ENCODE results near the gene HNRNPAB.

HNRNPAB gene

DNA sequence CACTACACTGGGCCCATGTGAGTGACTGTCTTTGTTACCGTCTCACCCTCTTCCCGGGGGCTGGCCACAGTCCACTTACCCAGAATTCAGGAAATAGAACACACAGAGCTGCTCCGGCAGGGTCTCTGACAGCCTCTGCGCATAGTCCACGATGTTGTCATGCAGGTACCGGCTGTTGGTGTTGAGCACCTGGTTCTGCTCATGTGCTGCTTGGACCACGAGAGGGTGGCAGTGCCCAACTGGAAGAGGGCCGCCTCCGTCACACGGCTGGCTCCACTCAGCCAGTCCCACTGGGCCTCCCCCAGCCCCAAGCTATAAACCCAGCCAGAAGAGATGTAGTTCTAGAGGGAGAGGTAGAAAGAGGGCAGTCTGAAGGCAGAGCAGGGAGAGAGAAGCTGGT, 25.5 kb downstream of the HNRNPAB start:
- ATAC-seq: no peak
- H3K4me3 Mint-ChIP-seq: peak overlapping the region; percentile 69 to 86
- H3K4me1 Mint-ChIP-seq: peaks cover 69% of the 10 kb centered on the region

DNA sequence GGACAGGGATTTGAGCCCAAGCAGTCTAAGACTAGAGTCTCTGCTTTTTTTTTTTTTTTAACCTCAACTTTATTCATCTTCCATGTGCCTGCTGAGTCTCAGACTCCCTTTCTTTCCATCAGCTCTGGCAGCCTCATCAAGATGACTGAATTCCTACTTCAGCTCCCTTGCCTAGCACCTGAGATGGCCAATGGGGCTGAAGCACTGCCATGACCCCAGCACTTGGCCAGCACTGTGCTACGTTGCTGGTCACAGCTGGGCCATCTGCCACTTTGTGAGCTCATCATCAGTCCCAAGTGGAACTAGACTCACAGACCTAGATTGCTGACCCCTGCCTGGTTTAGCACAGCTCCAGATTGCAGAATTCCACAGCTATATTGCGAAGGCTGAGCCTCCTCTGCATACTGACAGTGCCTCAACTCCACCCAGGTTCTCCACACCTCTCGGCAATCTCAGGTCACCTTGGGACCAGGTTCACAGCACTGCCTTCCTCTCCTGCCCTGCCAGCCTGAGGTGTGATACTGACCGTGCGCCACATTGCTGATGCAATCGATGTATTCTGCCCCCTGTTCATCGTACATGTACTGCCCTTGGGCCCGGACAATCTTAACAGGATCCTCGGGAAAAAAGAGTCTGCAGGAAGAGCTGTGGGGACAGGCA, 26.7 kb downstream of the HNRNPAB start:
- Mint-ChIP-seq H3K4me1 (peaks cover 78% of the 10 kb centered on the region), H3K4me3 (peak overlapping the region; percentile 86 to 88), H3K27ac (peak overlapping the region; percentile 91 to 94)

More for the DNA sequence above, 25.5 kb downstream of the HNRNPAB start:
- Mint-ChIP-seq H3K27ac (peak overlapping the region; percentile 57 to 62), H3K9me3 (no peaks in the 10 kb centered on the region), H3K27me3 (no peaks in the 10 kb centered on the region)
- no peak for DNase-seq

DNA sequence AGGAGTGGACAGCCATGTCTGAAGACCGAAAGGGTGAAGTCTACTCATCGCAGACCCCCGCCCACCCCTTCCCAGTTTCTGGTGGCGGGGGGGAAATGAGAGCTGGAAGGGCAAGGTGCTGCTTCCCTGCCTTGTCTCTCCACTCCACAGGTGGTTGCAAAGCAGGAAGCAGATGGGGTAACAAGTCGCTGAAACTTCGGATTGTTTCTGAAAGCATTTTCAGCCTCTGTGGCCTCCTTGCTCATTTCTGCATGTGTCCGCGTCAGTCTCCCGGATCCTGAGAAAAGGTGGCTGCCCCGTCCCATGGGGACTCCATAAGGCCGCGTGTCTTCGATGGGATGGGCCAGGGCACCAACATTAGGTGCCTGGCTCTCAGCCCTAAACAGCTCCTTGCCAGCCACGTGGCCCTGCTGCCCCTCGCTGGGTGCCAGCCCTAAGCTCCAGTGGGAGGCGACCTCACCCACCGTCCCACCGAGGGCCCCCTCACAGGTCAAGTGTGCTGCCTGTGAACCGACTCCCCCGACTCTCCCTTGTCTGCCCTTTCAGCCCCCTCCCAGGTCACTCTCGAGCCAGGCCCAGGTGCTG, 27.3 kb downstream of the HNRNPAB start:
- H3K27me3 Mint-ChIP-seq: no peaks in the 10 kb centered on the region
- H3K27ac Mint-ChIP-seq: peak overlapping the region; percentile 91 to 94
- no peak for DNase-seq
- no peaks in the 10 kb centered on the region for H3K9me3 Mint-ChIP-seq
- H3K4me1 Mint-ChIP-seq: peaks cover 84% of the 10 kb centered on the region
- peak overlapping the region; percentile 86 to 88 for H3K4me3 Mint-ChIP-seq
- peak; percentile 2 for ATAC-seq

More for the DNA sequence above, 26.7 kb downstream of the HNRNPAB start:
- ATAC-seq (no peak), DNase-seq (no peak)
- Mint-ChIP-seq H3K27me3 (no peaks in the 10 kb centered on the region), H3K9me3 (no peaks in the 10 kb centered on the region)

DNA sequence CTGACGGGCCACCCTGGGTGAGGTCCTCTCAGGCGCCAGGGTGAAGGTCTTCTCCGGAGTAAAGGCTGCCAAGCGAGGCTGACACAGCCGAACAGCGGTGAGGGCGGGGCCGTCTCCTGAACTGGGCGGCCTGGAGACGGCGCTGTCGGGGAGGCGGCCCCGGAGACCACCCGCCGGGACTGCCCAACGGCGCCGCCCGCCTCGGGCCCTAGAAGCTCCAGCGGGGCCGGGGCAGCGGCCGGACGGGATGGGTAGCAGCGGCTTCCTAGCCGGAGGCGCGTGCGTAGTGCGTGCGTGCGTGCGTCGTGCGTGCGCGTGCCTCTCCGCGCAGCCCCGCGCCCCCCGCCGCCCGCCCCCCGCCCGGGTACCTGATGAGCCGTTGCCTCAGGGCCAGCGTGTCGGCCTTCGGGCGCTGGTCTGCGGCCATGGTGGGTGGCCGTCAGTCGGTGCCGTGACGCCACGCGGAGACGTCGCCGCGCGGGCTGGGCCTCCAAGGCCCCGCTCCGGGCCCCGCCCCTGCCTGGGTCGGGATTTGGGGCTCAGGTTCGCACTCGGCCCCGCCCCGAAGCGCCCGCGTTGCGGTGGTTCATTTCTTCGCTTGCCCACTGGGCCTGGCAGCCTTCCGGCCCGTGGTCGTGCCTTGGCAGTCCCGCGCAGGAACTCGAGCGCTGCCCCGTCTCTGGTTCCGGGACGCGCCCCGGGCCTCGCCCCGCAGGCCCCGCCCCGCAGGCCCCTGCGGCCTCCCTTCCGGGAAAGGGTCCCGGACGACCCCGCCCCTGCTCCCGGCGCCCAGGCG, 28.0 kb downstream of the HNRNPAB start, which contains the start of gene PHYKPL:
Gene PHYKPL (minus strand): TSS at position 679 of the 796 bp plus-strand sequence. CDS start 252 bp downstream, at position 427.
- H3K4me1 Mint-ChIP-seq: peaks cover 88% of the 10 kb centered on the region
- ATAC-seq (peak; percentile 81), DNase-seq (peak; percentile 70 to 81)
- H3K27me3 Mint-ChIP-seq: no peaks in the 10 kb centered on the region
- no peaks in the 10 kb centered on the region for H3K9me3 Mint-ChIP-seq
- peak within 1 kb of the TSS; percentile 86 to 88 for H3K4me3 Mint-ChIP-seq
- peak within 1 kb of the TSS; percentile 91 to 94 for H3K27ac Mint-ChIP-seq

DNA sequence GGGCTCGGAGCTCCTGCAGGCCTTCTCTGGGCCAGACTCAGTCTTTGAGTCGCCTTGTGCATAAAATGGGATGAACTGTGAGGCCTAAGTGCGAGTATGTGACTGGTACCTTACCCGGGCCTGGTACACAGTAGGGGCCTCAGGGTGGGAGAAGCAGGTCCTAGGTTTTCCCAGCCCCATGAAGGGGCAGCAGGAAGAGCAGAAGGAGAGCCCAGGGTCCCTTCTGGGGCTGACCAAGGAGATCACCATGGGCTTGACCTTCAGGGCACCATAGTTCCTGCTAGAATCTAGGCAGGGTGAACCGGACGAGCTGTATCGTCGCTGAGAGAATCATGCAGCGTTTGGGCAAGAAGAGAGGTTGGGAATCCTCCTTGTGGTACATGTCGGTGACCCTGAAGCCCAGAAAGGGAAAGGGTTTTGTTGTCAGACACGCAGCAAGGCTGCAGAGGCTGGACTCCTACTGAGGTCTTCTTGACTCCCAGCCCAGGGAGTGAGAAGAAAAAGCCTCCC, 28.6 kb downstream of the HNRNPAB start:
- ATAC-seq (no peak), DNase-seq (no peak)
- H3K4me1 Mint-ChIP-seq: peaks cover 88% of the 10 kb centered on the region
- peak overlapping the region; percentile 36 to 92 for H3K27ac Mint-ChIP-seq
- H3K4me3 Mint-ChIP-seq: peak overlapping the region; percentile 86 to 88
- H3K27me3 Mint-ChIP-seq: no peaks in the 10 kb centered on the region
- no peaks in the 10 kb centered on the region for H3K9me3 Mint-ChIP-seq

DNA sequence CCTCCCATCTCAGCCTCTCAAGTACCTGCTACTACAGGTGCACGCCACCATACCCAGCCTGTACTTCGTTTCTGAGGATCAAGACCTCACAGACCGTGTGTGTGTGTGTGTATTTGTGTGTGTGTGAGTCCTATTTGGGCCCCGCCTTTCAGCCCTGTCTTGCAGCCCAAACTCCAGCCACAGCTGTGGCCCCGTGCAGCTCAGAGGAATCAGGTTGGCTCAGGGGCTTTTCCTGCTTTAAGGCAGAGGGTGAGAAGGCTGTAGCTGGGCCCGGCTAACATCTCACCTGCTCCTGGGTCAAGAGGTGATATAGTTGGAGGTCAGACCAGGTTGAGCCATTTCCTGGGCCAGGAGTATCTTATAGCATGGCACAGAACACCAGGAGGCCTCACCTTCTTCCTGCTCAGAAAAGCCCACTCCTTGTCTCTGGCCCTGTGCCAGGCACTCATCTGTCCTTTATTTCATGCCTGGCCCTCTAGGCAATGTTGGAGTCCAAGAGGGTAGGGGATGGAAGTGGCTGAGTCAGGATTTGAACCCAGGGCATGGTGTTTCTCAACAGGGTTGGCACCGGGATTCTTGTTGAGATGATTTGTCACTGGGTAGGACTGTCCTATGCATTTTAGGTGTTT, 29.9 kb downstream of the HNRNPAB start:
- Mint-ChIP-seq H3K9me3 (no peaks in the 10 kb centered on the region), H3K4me3 (no peak overlapping the region), H3K27me3 (no peaks in the 10 kb centered on the region), H3K4me1 (peaks cover 88% of the 10 kb centered on the region), H3K27ac (peak overlapping the region in 1 of 2 donors; percentile 19)
- DNase-seq (no peak), ATAC-seq (no peak)

DNA sequence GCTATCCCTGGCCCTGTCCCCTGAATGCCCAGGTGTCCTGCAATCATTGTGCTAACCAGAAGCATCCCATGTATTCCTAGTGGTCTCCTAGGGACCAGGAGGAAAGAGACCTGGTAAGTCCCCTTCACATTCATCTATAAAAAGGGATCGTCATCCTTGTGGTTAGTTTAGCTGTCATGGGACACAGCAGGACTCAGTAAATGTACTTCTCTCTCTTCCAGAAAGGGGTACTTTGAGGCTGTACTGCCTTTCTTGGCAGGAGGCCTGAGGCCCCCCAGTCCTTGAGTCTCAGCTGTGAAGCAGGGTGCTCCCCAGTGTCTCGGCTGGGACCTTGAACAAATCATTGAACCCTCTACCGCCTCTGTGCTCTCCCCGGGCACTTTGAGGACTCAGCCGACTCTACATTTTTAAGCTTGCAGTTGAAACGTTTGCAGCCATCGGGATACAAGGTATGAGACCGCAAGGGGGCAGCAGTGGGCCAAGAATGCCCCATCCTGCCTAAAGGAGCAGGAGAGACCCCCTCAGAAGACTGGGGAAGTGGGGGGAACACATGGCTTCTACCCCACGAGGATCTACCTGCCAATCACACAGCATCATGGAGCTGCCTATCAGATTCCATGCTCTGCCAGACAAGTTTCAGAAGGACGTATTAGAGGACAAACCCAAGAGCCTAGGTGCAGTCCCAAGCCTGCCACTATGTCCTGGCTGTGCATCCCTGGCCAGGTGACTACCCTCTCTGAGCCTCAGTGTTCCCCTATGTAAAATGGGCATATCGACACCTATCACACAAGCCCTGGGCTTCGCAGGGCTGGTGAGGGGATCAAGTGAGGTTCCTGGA, 30.6 kb downstream of the HNRNPAB start:
- Mint-ChIP-seq H3K4me1 (peaks cover 88% of the 10 kb centered on the region), H3K27me3 (no peaks in the 10 kb centered on the region), H3K27ac (no peak overlapping the region), H3K9me3 (no peaks in the 10 kb centered on the region), H3K4me3 (no peak overlapping the region)
- DNase-seq (peak; percentile 77 to 79), ATAC-seq (no peak)

DNA sequence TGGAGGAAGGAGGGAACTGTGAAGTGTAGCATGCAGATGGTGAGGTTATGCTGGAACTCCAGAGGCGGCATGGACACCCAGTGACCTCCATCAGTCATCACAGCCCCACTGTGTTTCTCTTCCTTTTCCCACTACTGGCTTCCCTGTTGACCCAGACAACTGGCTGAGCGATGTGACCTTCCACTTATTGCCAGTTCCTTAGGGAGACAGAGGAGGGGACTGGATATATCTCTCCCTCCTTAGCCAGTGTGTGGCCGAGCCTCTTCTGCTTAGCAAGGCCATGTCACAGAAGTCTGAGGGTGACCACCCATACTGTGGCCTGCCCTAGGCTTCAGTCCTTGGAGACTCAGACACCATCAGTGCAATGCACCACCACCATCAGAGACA, 31.2 kb downstream of the HNRNPAB start:
- ATAC-seq (no peak), DNase-seq (no peak)
- peaks cover 88% of the 10 kb centered on the region for H3K4me1 Mint-ChIP-seq
- no peaks in the 10 kb centered on the region for H3K9me3 Mint-ChIP-seq
- H3K27me3 Mint-ChIP-seq: no peaks in the 10 kb centered on the region
- no peak overlapping the region for H3K27ac Mint-ChIP-seq
- H3K4me3 Mint-ChIP-seq: no peak overlapping the region

DNA sequence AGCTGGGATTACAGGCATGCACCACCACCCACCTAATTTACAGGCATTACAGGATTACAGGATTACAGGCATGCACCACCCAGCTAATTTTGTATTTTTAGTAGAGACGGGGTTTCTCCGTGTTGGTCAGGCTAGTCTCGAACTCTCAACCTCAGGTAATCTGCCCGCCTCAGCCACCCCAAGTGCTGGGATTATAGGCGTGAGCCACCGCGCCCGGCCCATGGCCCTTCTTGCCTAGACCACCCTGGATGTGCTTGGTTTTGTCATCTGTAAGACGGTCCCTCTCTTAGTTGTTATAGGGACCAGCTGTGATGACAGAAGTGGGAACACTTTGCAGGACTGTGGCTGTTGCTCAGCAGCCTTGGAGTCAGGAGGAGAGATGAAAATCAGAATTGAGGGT, 31.8 kb downstream of the HNRNPAB start:
- ATAC-seq (no peak), DNase-seq (no peak)
- Mint-ChIP-seq H3K27me3 (no peaks in the 10 kb centered on the region), H3K9me3 (no peaks in the 10 kb centered on the region), H3K4me3 (no peak overlapping the region), H3K27ac (no peak overlapping the region), H3K4me1 (peaks cover 88% of the 10 kb centered on the region)

DNA sequence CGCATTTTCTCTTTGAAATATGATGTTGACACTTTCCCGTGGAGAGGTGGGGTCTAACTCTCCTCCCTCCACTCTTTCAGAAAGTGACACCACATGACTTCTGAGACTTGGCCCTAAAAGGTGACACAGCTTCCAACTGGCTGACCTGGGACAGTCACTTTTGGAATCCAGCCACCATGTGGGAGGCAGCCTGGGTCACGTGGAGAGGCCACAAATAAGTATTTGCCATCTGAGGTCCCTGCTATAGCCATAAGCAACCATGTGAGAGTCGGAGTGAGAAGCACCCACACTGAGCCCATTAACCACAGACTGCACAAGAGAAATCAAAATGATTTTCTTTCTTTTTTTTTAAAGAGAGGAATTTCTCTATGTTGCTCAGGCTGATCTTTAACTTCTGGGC, 32.3 kb downstream of the HNRNPAB start:
- peak overlapping the region in 1 of 2 donors; percentile 12 for H3K4me3 Mint-ChIP-seq
- H3K4me1 Mint-ChIP-seq: peaks cover 88% of the 10 kb centered on the region
- no peaks in the 10 kb centered on the region for H3K9me3 Mint-ChIP-seq
- peak overlapping the region in 1 of 2 donors; percentile 65 for H3K27ac Mint-ChIP-seq
- no peaks in the 10 kb centered on the region for H3K27me3 Mint-ChIP-seq
- ATAC-seq (no peak), DNase-seq (no peak)

DNA sequence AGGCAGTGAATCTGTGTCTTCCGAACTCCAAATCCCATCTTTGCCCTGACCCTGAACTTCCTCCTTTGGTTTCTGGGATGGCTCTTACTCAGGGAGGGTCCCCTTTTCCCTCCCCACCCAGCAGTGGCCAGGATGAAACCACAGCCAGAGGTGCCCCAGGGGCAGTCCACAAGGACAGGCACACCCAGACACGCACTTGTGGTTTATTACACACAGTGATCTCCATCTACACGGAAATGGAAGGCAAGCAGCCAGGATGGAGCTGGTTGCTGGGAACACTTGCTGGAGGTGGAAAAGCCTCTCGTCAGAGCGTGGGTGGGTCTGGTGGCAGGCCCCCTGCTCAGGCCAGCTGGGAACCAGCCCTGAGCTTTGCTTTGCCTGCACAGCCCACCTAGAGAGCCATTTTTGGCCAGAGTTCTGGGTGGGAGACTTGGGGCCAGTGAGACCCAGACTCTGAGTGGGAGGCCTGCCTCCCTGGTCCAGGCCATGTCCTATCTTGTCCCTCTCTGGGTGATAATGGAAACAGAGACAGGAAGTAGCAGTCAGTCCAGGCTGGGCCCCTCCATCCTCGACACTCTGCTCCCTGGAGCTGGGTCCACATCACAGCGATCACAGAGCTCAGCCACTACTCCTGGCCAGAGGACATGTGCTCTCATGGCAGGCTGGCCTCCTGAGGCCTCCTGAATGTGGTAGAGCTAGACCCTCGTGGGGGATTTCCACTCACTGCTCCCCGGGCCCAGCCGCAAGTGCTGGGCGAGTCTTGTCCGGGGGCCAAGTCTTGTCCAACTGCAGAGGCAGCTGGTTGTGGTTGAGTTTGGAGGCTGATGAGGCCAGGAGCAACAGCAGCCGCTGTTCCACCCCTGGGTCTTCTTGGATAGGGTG, 33.3 kb downstream of the HNRNPAB start:
- no peak for DNase-seq
- H3K27me3 Mint-ChIP-seq: no peaks in the 10 kb centered on the region
- peaks cover 93% of the 10 kb centered on the region for H3K4me1 Mint-ChIP-seq
- ATAC-seq: no peak
- peak overlapping the region; percentile 96 to 97 for H3K27ac Mint-ChIP-seq
- no peaks in the 10 kb centered on the region for H3K9me3 Mint-ChIP-seq
- H3K4me3 Mint-ChIP-seq: peak overlapping the region; percentile 77 to 85

DNA sequence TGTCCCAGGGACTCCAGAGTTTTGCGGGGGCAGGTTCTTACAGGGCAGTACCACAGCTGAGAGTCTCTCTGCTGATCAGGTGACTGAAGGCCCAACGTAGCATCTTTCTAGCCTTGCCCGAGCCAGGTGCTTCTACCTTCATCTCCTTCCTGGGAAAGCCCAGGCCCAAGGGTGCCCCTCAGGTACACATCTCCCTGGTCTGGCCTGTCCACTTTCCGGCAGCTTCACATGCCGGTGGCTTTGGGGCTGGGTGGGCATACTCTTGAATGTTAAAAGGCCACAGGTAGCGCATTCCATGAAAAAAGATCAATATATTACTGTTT, 33.9 kb downstream of the HNRNPAB start:
- DNase-seq (no peak), ATAC-seq (no peak)
- Mint-ChIP-seq H3K4me3 (peak overlapping the region; percentile 77 to 85), H3K4me1 (peaks cover 87% of the 10 kb centered on the region), H3K27me3 (no peaks in the 10 kb centered on the region), H3K9me3 (no peaks in the 10 kb centered on the region), H3K27ac (peak overlapping the region; percentile 96 to 97)

DNA sequence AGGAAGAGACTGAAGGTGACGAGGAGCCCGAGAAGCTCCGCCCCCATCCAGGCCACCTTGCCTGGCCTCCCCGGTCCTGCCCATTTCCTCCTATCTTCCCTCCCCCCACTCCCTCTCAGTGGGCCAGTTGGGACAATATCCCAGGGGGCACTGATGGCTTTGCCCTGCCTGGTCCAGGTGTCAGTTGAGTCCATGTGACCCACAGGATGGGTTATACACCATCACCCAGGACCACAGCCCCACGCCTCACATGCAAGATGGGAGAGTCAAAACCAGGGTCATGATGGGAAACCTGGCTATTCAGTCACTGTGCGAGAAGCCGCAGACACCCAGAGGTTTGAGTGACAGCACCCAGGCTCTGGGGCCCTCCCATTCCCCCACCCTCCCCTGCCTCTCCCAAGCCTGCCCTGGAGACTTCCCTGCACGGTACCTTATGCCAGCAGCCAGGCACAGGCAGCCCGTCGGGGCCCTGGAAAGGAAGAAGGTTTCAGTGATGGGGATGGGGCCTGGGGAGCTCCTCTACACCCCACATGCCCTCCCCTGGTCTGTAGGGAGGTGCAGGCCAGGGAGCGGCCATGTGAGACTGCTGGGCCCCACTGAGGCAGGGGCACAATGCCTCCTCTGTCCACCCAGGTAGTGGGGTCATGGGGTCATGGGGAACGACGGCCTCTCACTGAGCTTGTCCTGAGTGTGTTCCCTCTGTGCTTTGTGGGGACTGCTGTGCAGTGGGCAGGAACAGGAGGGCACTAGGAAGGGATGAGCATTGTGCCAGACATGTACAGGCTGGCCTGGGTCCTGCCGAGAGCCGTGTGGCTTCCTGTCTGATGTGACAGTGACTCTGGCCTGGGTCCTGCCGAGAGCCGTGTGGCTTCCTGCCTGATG, 34.6 kb downstream of the HNRNPAB start:
- peak overlapping the region; percentile 77 to 85 for H3K4me3 Mint-ChIP-seq
- DNase-seq (peak in 1 of 2 donors; percentile 69), ATAC-seq (peak; percentile 73)
- H3K9me3 Mint-ChIP-seq: no peaks in the 10 kb centered on the region
- peaks cover 82% of the 10 kb centered on the region for H3K4me1 Mint-ChIP-seq
- H3K27me3 Mint-ChIP-seq: no peaks in the 10 kb centered on the region
- H3K27ac Mint-ChIP-seq: peak overlapping the region; percentile 96 to 97

All from stimulated activated naive CD8-positive, alpha-beta T cell treated with anti-CD3 and anti-CD28 coated beads, Interleukin-15, amount 100 ng/mL, for 72 hours (primary cell).